ENCODE data around the gene PROK1.

The PROK1 gene

GRCh38 chr1:110482662-110483307 is 31.8 kb downstream of the PROK1 start:
- Histone ChIP-seq H3K27me3 (ENCODE audit: control insufficient read depth in 1 of 2, insufficient read depth in 1 of 2, low read length in 2 of 2) (peaks cover 14 to 59% of the 10 kb centered on the region in 2 experiments), H3K14ac (ENCODE audit: low read length in 2 of 2) (no peak overlapping the region), H3K36me3 (ENCODE audit: control insufficient read depth in 1 of 2, insufficient read depth in 2 of 2, low read depth in 1 of 2, low read length in 2 of 2) (no peaks in the 10 kb centered on the region), H3K23ac (ENCODE audit: low read length in 2 of 2) (no peak overlapping the region), H2BK120ac (ENCODE audit: low read depth, low read length) (no peak overlapping the region), H4K91ac (ENCODE audit: low read length) (no peak overlapping the region), H2AFZ (ENCODE audit: low read depth, low read length) (no peak overlapping the region), H2BK12ac (ENCODE audit: low read length in 2 of 2) (no peak overlapping the region), H3K4me3 (ENCODE audit: insufficient read depth in 1 of 2, low read depth in 1 of 2, low read length in 2 of 2) (peak overlapping the region in 1 of 2 experiments; percentile 31), H3K4ac (ENCODE audit: low read depth in 1 of 2, low read length in 2 of 2) (no peak overlapping the region), H2AK5ac (ENCODE audit: low read length, severe bottlenecking) (no peak overlapping the region), H4K8ac (ENCODE audit: low read length) (peak overlapping the region; percentile 23), H3K4me1 (ENCODE audit: control insufficient read depth, insufficient read depth, low read depth, low read length) (peaks cover 1% of the 10 kb centered on the region), H3K9me3 (ENCODE audit: control insufficient read depth, low read length) (no peaks in the 10 kb centered on the region), H3K27ac (ENCODE audit: low read length, poor library complexity, severe bottlenecking) (no peak overlapping the region), H3K9ac (ENCODE audit: low read length) (no peak overlapping the region), H3K79me1 (replicated peaks; ENCODE audit: low read length, poor library complexity, severe bottlenecking) (no peaks in the 10 kb centered on the region), H2BK5ac (ENCODE audit: low read depth, low read length, poor library complexity, severe bottlenecking) (no peak overlapping the region), H2BK15ac (ENCODE audit: low read depth, poor library complexity, severe bottlenecking) (no peak overlapping the region), H3K4me2 (ENCODE audit: low read length, poor library complexity, severe bottlenecking) (no peak overlapping the region), H3K18ac (ENCODE audit: low read depth in 1 of 2, low read length in 2 of 2) (no peak overlapping the region)
- DNase-seq = no peak
- WGBS = 68% methylated on average over 18 of the region's 18 CpGs

DNA sequence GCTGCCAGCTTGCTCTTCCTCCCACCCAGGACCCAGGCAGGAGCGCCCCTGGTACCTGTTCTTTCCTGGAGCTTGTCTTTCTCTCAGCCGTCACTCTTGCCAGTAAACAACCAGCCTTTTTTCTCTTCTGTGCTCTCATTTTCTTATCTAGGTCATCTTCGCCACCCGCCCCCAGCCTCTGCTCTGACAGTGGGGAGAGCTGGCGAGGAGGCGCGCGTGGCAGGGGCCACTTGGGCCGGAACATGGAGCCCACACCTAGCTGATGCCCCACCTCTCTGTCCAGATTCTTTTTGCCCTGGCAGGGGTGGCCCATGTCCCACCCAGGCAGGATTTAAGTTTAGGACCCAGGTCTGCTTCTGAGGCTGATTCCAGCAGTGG is 32.3 kb downstream of the PROK1 start:
- DNase-seq = no peak
- Histone ChIP-seq H3K9ac (ENCODE audit: low read length) (no peak overlapping the region), H4K91ac (ENCODE audit: low read length) (no peak overlapping the region), H2BK120ac (ENCODE audit: low read depth, low read length) (no peak overlapping the region), H2BK5ac (ENCODE audit: low read depth, low read length, poor library complexity, severe bottlenecking) (no peak overlapping the region), H3K18ac (ENCODE audit: low read depth in 1 of 2, low read length in 2 of 2) (no peak overlapping the region), H3K4ac (ENCODE audit: low read depth in 1 of 2, low read length in 2 of 2) (no peak overlapping the region), H2BK15ac (ENCODE audit: low read depth, poor library complexity, severe bottlenecking) (no peak overlapping the region), H3K4me2 (ENCODE audit: low read length, poor library complexity, severe bottlenecking) (no peak overlapping the region), H3K36me3 (ENCODE audit: control insufficient read depth in 1 of 2, insufficient read depth in 2 of 2, low read depth in 1 of 2, low read length in 2 of 2) (no peaks in the 10 kb centered on the region), H3K23ac (ENCODE audit: low read length in 2 of 2) (no peak overlapping the region), H2AK5ac (ENCODE audit: low read length, severe bottlenecking) (no peak overlapping the region), H3K27ac (ENCODE audit: low read length, poor library complexity, severe bottlenecking) (no peak overlapping the region), H3K27me3 (ENCODE audit: control insufficient read depth in 1 of 2, insufficient read depth in 1 of 2, low read length in 2 of 2) (peaks cover 14 to 60% of the 10 kb centered on the region in 2 experiments), H3K4me3 (ENCODE audit: insufficient read depth in 1 of 2, low read depth in 1 of 2, low read length in 2 of 2) (no peak overlapping the region), H3K79me1 (replicated peaks; ENCODE audit: low read length, poor library complexity, severe bottlenecking) (no peaks in the 10 kb centered on the region), H2BK12ac (ENCODE audit: low read length in 2 of 2) (no peak overlapping the region), H3K4me1 (ENCODE audit: control insufficient read depth, insufficient read depth, low read depth, low read length) (peaks cover 1% of the 10 kb centered on the region), H3K9me3 (ENCODE audit: control insufficient read depth, low read length) (no peaks in the 10 kb centered on the region), H2AFZ (ENCODE audit: low read depth, low read length) (no peak overlapping the region), H3K14ac (ENCODE audit: low read length in 2 of 2) (no peak overlapping the region), H4K8ac (ENCODE audit: low read length) (no peak overlapping the region)
- 84% methylated on average over 9 of the region's 9 CpGs for WGBS

- H3K9me3 ChIP-seq (ENCODE audit: control insufficient read depth, low read length) = no peaks in the 10 kb centered on the region
- no peaks in the 10 kb centered on the region for H3K79me1 ChIP-seq (replicated peaks; ENCODE audit: low read length, poor library complexity, severe bottlenecking)
- no peak overlapping the region for H4K91ac ChIP-seq (ENCODE audit: low read length)
- H3K27me3 ChIP-seq (ENCODE audit: control insufficient read depth in 1 of 2, insufficient read depth in 1 of 2, low read length in 2 of 2) = peaks cover 12 to 64% of the 10 kb centered on the region in 2 experiments
- DNase-seq = no peak
- peaks cover 1% of the 10 kb centered on the region for H3K4me1 ChIP-seq (ENCODE audit: control insufficient read depth, insufficient read depth, low read depth, low read length)
- H3K4ac ChIP-seq (ENCODE audit: low read depth in 1 of 2, low read length in 2 of 2) = no peak overlapping the region
- no peak overlapping the region for H3K23ac ChIP-seq (ENCODE audit: low read length in 2 of 2)
- H3K14ac ChIP-seq (ENCODE audit: low read length in 2 of 2) = no peak overlapping the region
- no peak overlapping the region for H2BK5ac ChIP-seq (ENCODE audit: low read depth, low read length, poor library complexity, severe bottlenecking)
- H3K4me2 ChIP-seq (ENCODE audit: low read length, poor library complexity, severe bottlenecking) = no peak overlapping the region
- no peak overlapping the region for H2AK5ac ChIP-seq (ENCODE audit: low read length, severe bottlenecking)
- H3K18ac ChIP-seq (ENCODE audit: low read depth in 1 of 2, low read length in 2 of 2) = no peak overlapping the region
- WGBS = 88% methylated on average over 11 of the region's 12 CpGs
- no peak overlapping the region for H4K8ac ChIP-seq (ENCODE audit: low read length)
- H2AFZ ChIP-seq (ENCODE audit: low read depth, low read length) = no peak overlapping the region
- no peak overlapping the region for H3K9ac ChIP-seq (ENCODE audit: low read length)
- H2BK120ac ChIP-seq (ENCODE audit: low read depth, low read length) = no peak overlapping the region
- no peak overlapping the region for H3K27ac ChIP-seq (ENCODE audit: low read length, poor library complexity, severe bottlenecking)
- H3K36me3 ChIP-seq (ENCODE audit: control insufficient read depth in 1 of 2, insufficient read depth in 2 of 2, low read depth in 1 of 2, low read length in 2 of 2) = no peaks in the 10 kb centered on the region
- H2BK12ac ChIP-seq (ENCODE audit: low read length in 2 of 2) = no peak overlapping the region
- H2BK15ac ChIP-seq (ENCODE audit: low read depth, poor library complexity, severe bottlenecking) = no peak overlapping the region
- H3K4me3 ChIP-seq (ENCODE audit: insufficient read depth in 1 of 2, low read depth in 1 of 2, low read length in 2 of 2) = no peak overlapping the region
These were observed 33.9 kb downstream of the PROK1 start for GRCh38 chr1:110484801-110485200.

DNA sequence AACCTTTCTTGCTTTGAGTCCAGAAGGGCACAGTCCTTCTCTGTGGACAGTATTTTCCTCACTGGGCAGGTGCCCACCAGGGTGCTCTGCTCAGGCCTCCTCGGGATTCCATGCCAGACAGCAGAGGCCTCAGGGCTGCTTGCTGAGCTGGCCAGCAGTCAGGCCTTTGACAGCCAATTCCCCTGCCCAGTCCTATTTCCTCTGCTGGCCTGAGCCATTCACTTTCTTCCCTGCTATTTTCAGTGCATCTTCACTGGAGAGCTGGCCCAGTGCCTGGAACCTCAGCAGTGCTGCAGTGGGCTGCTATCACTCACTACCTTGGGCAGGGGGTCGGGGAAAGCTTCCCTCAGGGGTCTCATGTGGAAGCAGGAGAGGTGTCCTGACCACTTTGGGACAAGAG is 34.8 kb downstream of the PROK1 start:
- Histone ChIP-seq H3K18ac (ENCODE audit: low read depth in 1 of 2, low read length in 2 of 2) (no peak overlapping the region), H3K36me3 (ENCODE audit: control insufficient read depth in 1 of 2, insufficient read depth in 2 of 2, low read depth in 1 of 2, low read length in 2 of 2) (no peaks in the 10 kb centered on the region), H2AFZ (ENCODE audit: low read depth, low read length) (no peak overlapping the region), H2BK120ac (ENCODE audit: low read depth, low read length) (no peak overlapping the region), H4K8ac (ENCODE audit: low read length) (no peak overlapping the region), H2AK5ac (ENCODE audit: low read length, severe bottlenecking) (no peak overlapping the region), H4K91ac (ENCODE audit: low read length) (no peak overlapping the region), H3K4ac (ENCODE audit: low read depth in 1 of 2, low read length in 2 of 2) (no peak overlapping the region), H3K27ac (ENCODE audit: low read length, poor library complexity, severe bottlenecking) (no peak overlapping the region), H2BK12ac (ENCODE audit: low read length in 2 of 2) (no peak overlapping the region), H3K9ac (ENCODE audit: low read length) (no peak overlapping the region), H3K27me3 (ENCODE audit: control insufficient read depth in 1 of 2, insufficient read depth in 1 of 2, low read length in 2 of 2) (peaks cover 11 to 61% of the 10 kb centered on the region in 2 experiments), H3K79me1 (replicated peaks; ENCODE audit: low read length, poor library complexity, severe bottlenecking) (no peaks in the 10 kb centered on the region), H3K4me1 (ENCODE audit: control insufficient read depth, insufficient read depth, low read depth, low read length) (peaks cover 1% of the 10 kb centered on the region), H3K14ac (ENCODE audit: low read length in 2 of 2) (no peak overlapping the region), H2BK5ac (ENCODE audit: low read depth, low read length, poor library complexity, severe bottlenecking) (no peak overlapping the region), H3K4me2 (ENCODE audit: low read length, poor library complexity, severe bottlenecking) (no peak overlapping the region), H3K23ac (ENCODE audit: low read length in 2 of 2) (no peak overlapping the region), H2BK15ac (ENCODE audit: low read depth, poor library complexity, severe bottlenecking) (no peak overlapping the region), H3K4me3 (ENCODE audit: insufficient read depth in 1 of 2, low read depth in 1 of 2, low read length in 2 of 2) (no peak overlapping the region), H3K9me3 (ENCODE audit: control insufficient read depth, low read length) (no peaks in the 10 kb centered on the region)
- no peak for DNase-seq
- WGBS = 67% methylated on average over 2 of the region's 2 CpGs
